SKM-1 treated with dmso at 0.1 percent for 144 hours (cell line): ENCODE results near the gene VPS13A.
"Not testable (repeated sequence)": the region's sequence is repeated elsewhere in the genome, so short reads cannot be mapped to it uniquely, and the experiment has no call there.

Experiments used
- DNase-seq: peaks from one replicate; lab custom pipeline; 2025; ENCODE audit not compliant: unreplicated experiment; lab: John Stamatoyannopoulos, UW

The VPS13A gene

GRCh38 chr9:77183581-77183980, 6.2 kb downstream of the VPS13A start:
- DNase-seq, result no peak

- DNase-seq, result no peak
These were observed 10.9 kb downstream of the VPS13A start for GRCh38 chr9:77188242-77188641.

GRCh38 chr9:77194423-77194822, 17.1 kb downstream of the VPS13A start:
- no peak for DNase-seq

GRCh38 chr9:77210116-77210515, 32.8 kb downstream of the VPS13A start:
- DNase-seq, result no peak

GRCh38 chr9:77211561-77211960, 34.2 kb downstream of the VPS13A start:
- DNase-seq, result no peak

- no peak for DNase-seq
These were observed 35.5 kb downstream of the VPS13A start for GRCh38 chr9:77212801-77213200.

- DNase-seq, result no peak
These were observed 38.5 kb downstream of the VPS13A start for GRCh38 chr9:77215874-77216273.

GRCh38 chr9:77218612-77219011, 41.3 kb downstream of the VPS13A start:
- no peak for DNase-seq

- no peak for DNase-seq
These were observed 44.1 kb downstream of the VPS13A start for GRCh38 chr9:77221431-77221830.

- no peak for DNase-seq
These were observed 47.5 kb downstream of the VPS13A start for GRCh38 chr9:77224746-77225312.

- no peak for DNase-seq
These were observed 59.4 kb downstream of the VPS13A start for GRCh38 chr9:77236693-77237092.

- DNase-seq, result no peak
These were observed 60.6 kb downstream of the VPS13A start for GRCh38 chr9:77237896-77238295.

- no peak for DNase-seq
These were observed 73.7 kb downstream of the VPS13A start for GRCh38 chr9:77251050-77251449.

- no peak for DNase-seq
These were observed 79.9 kb downstream of the VPS13A start for GRCh38 chr9:77257275-77257674.

GRCh38 chr9:77261605-77262004, 84.3 kb downstream of the VPS13A start:
- DNase-seq, result no peak

GRCh38 chr9:77267762-77268161, 90.4 kb downstream of the VPS13A start:
- DNase-seq, result not testable (repeated sequence)

GRCh38 chr9:77271023-77271690, 93.8 kb downstream of the VPS13A start:
- no peak for DNase-seq

- DNase-seq, result no peak
These were observed 99.5 kb downstream of the VPS13A start for GRCh38 chr9:77276799-77277198.

- DNase-seq, result no peak
These were observed 100.4 kb downstream of the VPS13A start for GRCh38 chr9:77277719-77278118.

GRCh38 chr9:77283991-77284390, 106.7 kb downstream of the VPS13A start:
- DNase-seq, result no peak

- no peak for DNase-seq
These were observed 107.3 kb downstream of the VPS13A start for GRCh38 chr9:77284616-77285015.

GRCh38 chr9:77290373-77290772, 113.0 kb downstream of the VPS13A start:
- no peak for DNase-seq

- DNase-seq, result no peak
These were observed 114.4 kb downstream of the VPS13A start for GRCh38 chr9:77291714-77292113.
